Measurements from ENCODE around the gene SLC12A4. TPM values are rescaled to one million over a fixed set of nuclear protein-coding genes. Genes with fewer than 3 reads are reported as not detected.

SLC12A4 gene
- total RNA-seq, 1 experiment from 2014 or later, result 107 TPM

- ChIA-PET POLR2A (no interaction called here), CTCF (no interaction called here)
- peaks cover 5% of the 10 kb centered on the region for H3K4me1 Mint-ChIP-seq (ENCODE audit: low read depth, unreplicated experiment)
- no peaks in the 10 kb centered on the region for H3K9me3 ChIP-seq
- BruUV-seq (replicated peaks), result no TSS peak
- no peak for DNase-seq
- H3K27ac Mint-ChIP-seq (ENCODE audit: unreplicated experiment), result no peak overlapping the region
- TF ChIP-seq CTCF (IDR thresholded peaks at IDR 0.05; ENCODE audit: insufficient read depth in 1 of 2, low read depth in 1 of 2, low read length in 1 of 2, severe bottlenecking in 1 of 2, unreplicated experiment in 1 of 2), result no peak
- no peaks in the 10 kb centered on the region for H3K36me3 ChIP-seq (ENCODE audit: control insufficient read depth, insufficient read depth, low read length)
- H3K4me3 Mint-ChIP-seq (ENCODE audit: unreplicated experiment), result no peak overlapping the region
- intact Hi-C loops (cut with micrococcal nuclease; ENCODE audit: unreplicated experiment), result no loop called here
- H3K27me3 Mint-ChIP-seq (ENCODE audit: insufficient read depth, unreplicated experiment), result no peaks in the 10 kb centered on the region
- no peaks in the 10 kb centered on the region for H3K9me3 Mint-ChIP-seq (ENCODE audit: unreplicated experiment)
- H3K27me3 ChIP-seq (replicated peaks; ENCODE audit: control insufficient read depth, insufficient read depth, low read length), result no peaks in the 10 kb centered on the region
- no peak overlapping the region for H3K4me3 ChIP-seq (ENCODE audit: low read depth, low read length)
- no peaks in the 10 kb centered on the region for H3K36me3 Mint-ChIP-seq (ENCODE audit: insufficient read depth, unreplicated experiment)
- peaks cover 10% of the 10 kb centered on the region for H3K4me1 ChIP-seq
Observed at GRCh38 chr16:67989322-67990017, 21.0 kb upstream of the SLC12A4 start.

- ChIA-PET POLR2A (no interaction called here), CTCF (interaction anchor here (0.6 kb wide), 2 partner anchors 73 to 155 kb away, joined by 4 to 8 read pairs; no protein-coding TSS in a partner anchor)
- DNase-seq, result no peak
- Mint-ChIP-seq H3K27me3 (ENCODE audit: insufficient read depth, unreplicated experiment) (no peaks in the 10 kb centered on the region), H3K27ac (ENCODE audit: unreplicated experiment) (no peak overlapping the region), H3K4me3 (ENCODE audit: unreplicated experiment) (no peak overlapping the region), H3K36me3 (ENCODE audit: insufficient read depth, unreplicated experiment) (no peaks in the 10 kb centered on the region), H3K9me3 (ENCODE audit: unreplicated experiment) (no peaks in the 10 kb centered on the region), H3K4me1 (ENCODE audit: low read depth, unreplicated experiment) (peaks cover 5% of the 10 kb centered on the region)
- H3K9me3 ChIP-seq, result no peaks in the 10 kb centered on the region
- no TSS peak for BruUV-seq (replicated peaks)
- H3K27me3 ChIP-seq (replicated peaks; ENCODE audit: control insufficient read depth, insufficient read depth, low read length), result no peaks in the 10 kb centered on the region
- H3K36me3 ChIP-seq (ENCODE audit: control insufficient read depth, insufficient read depth, low read length), result no peaks in the 10 kb centered on the region
- intact Hi-C loops (cut with micrococcal nuclease; ENCODE audit: unreplicated experiment), result no loop called here
- H3K4me3 ChIP-seq (ENCODE audit: low read depth, low read length), result no peak overlapping the region
- peaks cover 7% of the 10 kb centered on the region for H3K4me1 ChIP-seq
- no peak for TF ChIP-seq CTCF (IDR thresholded peaks at IDR 0.05; ENCODE audit: insufficient read depth in 1 of 2, low read depth in 1 of 2, low read length in 1 of 2, severe bottlenecking in 1 of 2, unreplicated experiment in 1 of 2)
Observed at GRCh38 chr16:67988675-67989074, 20.2 kb upstream of the SLC12A4 start.

GRCh38 chr16:67987460-67988160, 19.2 kb upstream of the SLC12A4 start:
- Histone ChIP-seq H3K4me3 (ENCODE audit: low read depth, low read length) (no peak overlapping the region), H3K36me3 (ENCODE audit: control insufficient read depth, insufficient read depth, low read length) (no peaks in the 10 kb centered on the region), H3K9me3 (no peaks in the 10 kb centered on the region), H3K27me3 (replicated peaks; ENCODE audit: control insufficient read depth, insufficient read depth, low read length) (no peaks in the 10 kb centered on the region), H3K4me1 (peaks cover 4% of the 10 kb centered on the region; the same call in 1 of the 2 replicates)
- Mint-ChIP-seq H3K27me3 (ENCODE audit: insufficient read depth, unreplicated experiment) (no peaks in the 10 kb centered on the region), H3K9me3 (ENCODE audit: unreplicated experiment) (no peaks in the 10 kb centered on the region), H3K27ac (ENCODE audit: unreplicated experiment) (no peak overlapping the region), H3K36me3 (ENCODE audit: insufficient read depth, unreplicated experiment) (no peaks in the 10 kb centered on the region), H3K4me3 (ENCODE audit: unreplicated experiment) (no peak overlapping the region), H3K4me1 (ENCODE audit: low read depth, unreplicated experiment) (peaks cover 5% of the 10 kb centered on the region)
- no peak for TF ChIP-seq CTCF (IDR thresholded peaks at IDR 0.05; ENCODE audit: insufficient read depth in 1 of 2, low read depth in 1 of 2, low read length in 1 of 2, severe bottlenecking in 1 of 2, unreplicated experiment in 1 of 2)
- ChIA-PET CTCF (no interaction called here), POLR2A (no interaction called here)
- no TSS peak for BruUV-seq (replicated peaks)
- intact Hi-C loops (cut with micrococcal nuclease; ENCODE audit: unreplicated experiment), result no loop called here
- DNase-seq, result no peak
